HepG2 (cell line): ENCODE measurements around the gene CDK12.

ENCODE experiments used
- CTCF ChIP-seq: sonication (generic); formaldehyde crosslinking; IDR thresholded peaks from 2 replicates; pipeline ENCODE4 v1.5.0; 2020; ENCODE audit warnings: mild to moderate bottlenecking, missing genetic modification reagents, moderate library complexity
- EP300 ChIP-seq, 3 experiments: sonication (generic) in 1 of 3; formaldehyde crosslinking in 1 of 3; IDR thresholded peaks; 2 replicates each; pipeline versions ENCODE4 v1.5.1 to v1.6.1; 2011 to 2020; ENCODE audit warnings: low read depth in 2 of 3, low read length in 2 of 3, borderline replicate concordance in 1 of 3, improper control_type of control experiment in 1 of 3, mild to moderate bottlenecking in 1 of 3, missing genetic modification reagents in 1 of 3, moderate library complexity in 1 of 3
- EZH2 ChIP-seq: conservative IDR thresholded peaks from 2 replicates; pipeline ENCODE4 v1.6.1; 2012; ENCODE audit warnings: mild to moderate bottlenecking, low read depth, low read length, moderate library complexity
- FOXA3 ChIP-seq: IDR thresholded peaks from 2 replicates; pipeline ENCODE4 v1.6.1; 2016; ENCODE audit warnings: missing genetic modification reagents, missing compliant biosample characterization
- FOXK2 ChIP-seq: fragments of 450-650 bp; IDR thresholded peaks from 2 replicates; pipeline ENCODE4 v1.6.1; 2016
- HNRNPH1 ChIP-seq: fragments of 200-400 bp; formaldehyde crosslinking; optimal IDR thresholded peaks from 2 replicates; pipeline ENCODE3; 2017; ENCODE audit warnings: mild to moderate bottlenecking, low read depth, low read length
- IKZF4 ChIP-seq: sonication (generic); formaldehyde crosslinking; IDR thresholded peaks from 2 replicates; pipeline ENCODE4 v1.5.1; 2020; ENCODE audit warnings: borderline replicate concordance, mild to moderate bottlenecking, low read depth, missing genetic modification reagents; ENCODE audit errors: not compliant biosample characterization
- NFE2L1 ChIP-seq: sonication (generic); formaldehyde crosslinking; IDR thresholded peaks from 2 replicates; pipeline ENCODE4 v1.4.0; 2020; ENCODE audit warnings: missing genetic modification reagents, mild to moderate bottlenecking, borderline replicate concordance
- PITX1 ChIP-seq: sonication (generic); formaldehyde crosslinking; IDR thresholded peaks from 2 replicates; pipeline ENCODE4 v1.5.1; 2020; ENCODE audit warnings: mild to moderate bottlenecking, missing genetic modification reagents
- TEF ChIP-seq: sonication (generic); formaldehyde crosslinking; IDR thresholded peaks from 2 replicates; pipeline ENCODE4 v1.5.0; 2020; ENCODE audit warnings: missing genetic modification reagents
- ZNF230 ChIP-seq: sonication (generic); formaldehyde crosslinking; IDR thresholded peaks from 2 replicates; pipeline ENCODE4 v1.4.0; 2020; ENCODE audit warnings: mild to moderate bottlenecking, missing genetic modification reagents
- ZNF253 ChIP-seq: sonication (generic); formaldehyde crosslinking; IDR thresholded peaks from 2 replicates; pipeline ENCODE4 v1.8.0; 2022; ENCODE audit warnings: mild to moderate bottlenecking, missing genetic modification reagents, borderline replicate concordance
- ZNF362 ChIP-seq: sonication (generic); formaldehyde crosslinking; IDR thresholded peaks from 2 replicates; pipeline ENCODE4 v1.4.0; 2020; ENCODE audit warnings: missing genetic modification reagents, mild to moderate bottlenecking, borderline replicate concordance
- ZSCAN21 ChIP-seq: sonication (generic); formaldehyde crosslinking; IDR thresholded peaks from 2 replicates; pipeline ENCODE4 v1.8.0; 2022; ENCODE audit warnings: mild to moderate bottlenecking, missing genetic modification reagents, moderate library complexity, borderline replicate concordance

GRCh38 chr17:39543176-39543575 lies 81.9 kb downstream of the CDK12 start:
- TF ChIP-seq CTCF (CRISPR knock-in tag) = no peak
- no peak for TF ChIP-seq EZH2
- TF ChIP-seq ZNF253 (CRISPR knock-in tag) = no peak
- no peak for TF ChIP-seq FOXA3
- TF ChIP-seq HNRNPH1 = no peak
- no peak for TF ChIP-seq IKZF4 (CRISPR knock-in tag)
- TF ChIP-seq PITX1 (CRISPR knock-in tag) = no peak
- TF ChIP-seq FOXK2 = no peak
- no peak for TF ChIP-seq ZNF230 (CRISPR knock-in tag)
- no peak for TF ChIP-seq ZNF362 (CRISPR knock-in tag)
- no peak for TF ChIP-seq ZSCAN21 (CRISPR knock-in tag)
- no peak for TF ChIP-seq TEF (CRISPR knock-in tag)
- TF ChIP-seq NFE2L1 (CRISPR knock-in tag) = no peak
- TF ChIP-seq EP300 (IDR thresholded peaks at IDR 0.05; ENCODE audit: low read depth in 2 of 2, low read length in 2 of 2) = no peak
- no peak for TF ChIP-seq EP300 (CRISPR knock-in tag; IDR thresholded peaks at IDR 0.05; ENCODE audit: borderline replicate concordance)
